ES-I3 (cell line): ENCODE data around the gene TMEM212.
"Not testable (repeated sequence)": the region's sequence is repeated elsewhere in the genome, so short reads cannot be mapped to it uniquely, and the experiment has no call there.

Experiments
- H3K36me3 ChIP-seq: 2 replicates; pipeline ENCODE4 v1.6.1; 2013; ENCODE audit warnings: mild to moderate bottlenecking, low read length, control low read depth, moderate library complexity; ENCODE audit not compliant: insufficient read depth
- H3K4me1 ChIP-seq: 2 replicates; pipeline ENCODE4 v1.6.1; 2013; ENCODE audit warnings: mild to moderate bottlenecking, control low read depth, low read length; ENCODE audit not compliant: insufficient read depth
- H3K9ac ChIP-seq: 2 replicates; pipeline ENCODE4 v1.6.1; 2013; ENCODE audit warnings: low read depth, mild to moderate bottlenecking, low read length, moderate library complexity
- H3K9me3 ChIP-seq: 2 replicates; pipeline ENCODE4 v1.6.1; 2013; ENCODE audit warnings: mild to moderate bottlenecking, low read length, moderate library complexity; ENCODE audit not compliant: control insufficient read depth, insufficient read depth

Gene TMEM212

DNA sequence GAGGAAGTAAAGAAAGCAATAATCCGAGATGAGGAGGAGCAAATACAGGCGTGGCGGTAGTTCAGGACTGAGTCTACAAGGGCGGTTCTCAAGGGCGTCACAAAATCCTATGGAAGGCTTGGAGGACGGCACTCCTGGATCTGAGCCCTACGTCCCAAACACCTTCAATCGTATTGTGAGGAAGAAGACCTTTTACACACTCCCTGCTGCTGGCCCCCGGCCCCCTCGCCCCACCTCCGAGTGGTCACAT lies 33.6 kb upstream of the TMEM212 start:
- Histone ChIP-seq H3K4me1 (peaks cover 5% of the 10 kb centered on the region; the same call in 1 of the 2 replicates), H3K9me3 (no peaks in the 10 kb centered on the region), H3K36me3 (no peaks in the 10 kb centered on the region), H3K9ac (peak overlapping the region; percentile 60)

DNA sequence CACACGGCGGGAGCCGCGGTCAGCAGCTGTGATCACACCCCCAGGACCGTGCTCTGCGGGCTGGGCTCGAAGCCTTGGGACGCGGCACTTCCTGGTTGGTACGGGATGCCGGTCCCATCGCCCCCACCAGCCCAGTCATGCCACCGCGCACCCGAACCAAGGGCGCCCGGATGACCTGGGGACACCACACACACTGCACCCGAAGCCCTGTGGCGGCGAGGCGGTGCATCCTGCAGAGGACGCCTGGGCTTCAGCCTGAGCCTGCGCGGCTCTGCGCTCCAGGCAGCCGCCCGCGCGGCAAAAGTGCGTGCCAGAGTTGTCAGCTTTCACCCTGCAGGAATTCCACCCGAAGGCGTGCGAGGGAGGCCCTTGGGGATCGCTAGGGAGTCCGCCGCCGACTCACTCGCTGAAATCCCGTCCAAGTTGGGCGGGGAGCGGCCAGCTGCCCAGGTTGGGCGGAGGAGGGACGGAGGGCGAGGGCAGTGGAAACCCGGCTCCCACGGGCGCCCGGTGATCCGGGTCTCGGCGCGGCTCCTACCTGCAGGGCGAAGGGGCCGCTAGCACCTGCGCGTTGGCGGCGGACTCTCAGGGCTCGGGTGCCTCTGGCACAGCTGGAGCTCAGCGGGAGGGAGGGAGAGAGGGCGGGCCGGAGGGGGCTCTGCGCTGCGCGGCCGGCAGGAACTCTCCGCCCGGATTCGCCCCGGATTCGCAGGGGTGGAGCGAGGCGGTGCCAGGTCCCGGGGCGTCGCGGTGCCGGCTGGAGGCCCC lies 33.1 kb upstream of the TMEM212 start, which contains the start of gene PLD1:
PLD1 (minus strand) TSS at position 623 of the 768 bp plus-strand sequence. CDS start 72,432 bp downstream, outside the sequence.
- H3K4me1 ChIP-seq, result peaks cover 5% of the 10 kb centered on the region; the same call in 1 of the 2 replicates

DNA sequence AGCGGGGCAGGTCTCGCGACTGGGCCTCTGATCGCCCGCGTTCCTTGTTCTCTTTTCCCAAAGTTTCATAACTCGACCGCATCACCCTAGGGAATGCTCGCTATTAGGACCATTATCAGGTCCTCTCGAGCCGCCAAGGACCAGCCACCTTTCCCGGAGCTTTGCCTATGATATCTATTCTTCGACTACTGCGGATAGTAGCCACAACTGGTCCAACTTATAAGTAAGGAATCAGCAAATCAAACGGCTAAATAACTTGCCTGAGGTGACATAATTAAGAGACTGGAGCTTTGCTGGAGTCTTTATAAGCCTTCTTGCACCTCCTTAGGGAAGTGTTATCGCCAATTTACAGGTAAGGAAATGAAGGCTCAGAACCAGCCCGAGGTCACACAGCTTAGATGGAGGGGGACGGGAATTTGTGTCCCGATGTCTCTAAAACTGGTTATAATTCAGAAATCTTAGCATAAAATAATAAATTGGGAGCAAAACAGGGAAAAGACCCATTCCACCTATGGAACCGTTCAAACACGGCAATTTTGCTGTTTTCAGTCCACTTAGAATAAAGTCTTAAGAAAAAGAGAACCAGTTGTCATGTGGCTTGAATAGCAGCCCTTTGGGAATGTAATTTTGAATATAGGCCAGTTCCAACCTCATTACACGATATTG lies 32.4 kb upstream of the TMEM212 start:
- peak overlapping the region; percentile 60 for H3K9ac ChIP-seq
- H3K36me3 ChIP-seq, result no peaks in the 10 kb centered on the region
- H3K4me1 ChIP-seq, result peaks cover 5% of the 10 kb centered on the region; the same call in 1 of the 2 replicates
- no peaks in the 10 kb centered on the region for H3K9me3 ChIP-seq

More for the DNA sequence above, 33.1 kb upstream of the TMEM212 start, which contains the start of gene PLD1:
- Histone ChIP-seq H3K9me3 (no peaks in the 10 kb centered on the region), H3K9ac (peak within 1 kb of the TSS; percentile 60), H3K36me3 (no peaks in the 10 kb centered on the region)

DNA sequence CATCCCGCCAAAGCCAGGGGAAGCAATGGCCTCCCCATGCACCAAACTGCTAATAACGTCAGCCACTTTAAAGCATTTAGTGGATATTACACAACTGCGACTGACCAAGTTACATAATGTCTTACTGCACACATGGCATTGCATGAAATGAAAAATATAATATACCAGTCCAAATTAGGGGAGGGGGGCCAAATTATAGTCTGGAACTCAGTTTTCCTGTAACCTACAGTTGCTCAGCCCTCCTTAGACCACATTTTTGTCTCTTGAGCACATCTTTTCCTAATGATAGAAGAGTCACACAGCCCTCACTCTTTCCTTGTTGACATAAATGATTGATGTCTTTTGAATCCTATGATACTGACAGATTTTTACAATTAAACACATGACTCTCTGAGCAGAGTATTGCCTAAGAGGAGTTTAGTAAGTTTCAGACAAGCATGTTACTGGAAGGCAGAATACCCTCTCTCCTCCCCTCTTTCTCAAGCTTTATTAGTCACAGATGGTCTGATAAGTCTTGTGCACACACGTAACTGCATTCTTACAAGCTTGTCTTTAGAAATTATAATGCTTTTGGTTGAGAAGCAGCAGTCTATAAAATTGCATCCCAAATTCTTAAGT lies 31.7 kb upstream of the TMEM212 start:
- Histone ChIP-seq H3K9me3 (no peaks in the 10 kb centered on the region), H3K36me3 (no peaks in the 10 kb centered on the region), H3K4me1 (peaks cover 5% of the 10 kb centered on the region; the same call in 1 of the 2 replicates), H3K9ac (peak overlapping the region; percentile 60; the same call in 1 of the 2 replicates)

DNA sequence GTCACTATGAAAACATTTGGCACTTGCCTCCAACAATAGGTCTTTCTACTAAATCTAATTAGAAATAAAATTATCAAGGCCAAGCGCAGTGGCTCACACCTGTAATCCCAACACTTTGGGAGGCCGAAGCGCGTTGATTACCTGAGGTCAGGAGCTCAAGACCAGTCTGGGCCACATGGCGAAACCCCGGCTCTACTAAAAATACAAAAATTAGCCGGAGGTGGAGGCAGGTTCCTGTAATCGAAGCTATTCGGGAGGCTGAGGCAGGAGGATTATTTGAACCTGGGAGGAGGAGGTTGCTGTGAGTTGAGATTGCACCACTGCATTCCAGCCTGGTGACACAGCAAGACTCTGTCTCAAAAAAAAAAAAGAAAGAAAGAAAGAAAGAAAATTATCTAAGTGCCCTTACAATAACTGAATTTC lies 31.2 kb upstream of the TMEM212 start:
- no peak overlapping the region for H3K9ac ChIP-seq
- H3K36me3 ChIP-seq, result no peaks in the 10 kb centered on the region
- no peaks in the 10 kb centered on the region for H3K4me1 ChIP-seq
- H3K9me3 ChIP-seq, result no peaks in the 10 kb centered on the region

DNA sequence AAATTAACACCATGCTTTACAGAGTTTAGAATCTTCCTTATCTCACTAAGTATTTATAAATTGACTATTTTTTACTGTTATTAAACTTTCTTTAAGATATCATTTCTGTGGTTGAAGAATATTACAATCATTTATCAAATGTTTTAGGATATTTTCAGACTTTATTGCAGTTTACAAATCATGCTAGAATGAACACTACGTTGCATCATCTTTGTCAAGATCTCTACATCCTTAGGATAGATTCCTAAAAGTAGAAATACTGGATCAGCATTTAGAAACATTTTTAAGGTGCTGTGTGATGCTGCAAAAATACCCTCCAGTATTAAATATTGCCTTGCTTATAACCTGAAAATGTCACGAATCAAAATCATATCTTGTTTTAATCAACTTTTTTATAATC lies 30.3 kb upstream of the TMEM212 start:
- no peaks in the 10 kb centered on the region for H3K36me3 ChIP-seq
- H3K9me3 ChIP-seq, result no peaks in the 10 kb centered on the region
- no peak overlapping the region for H3K9ac ChIP-seq
- no peaks in the 10 kb centered on the region for H3K4me1 ChIP-seq

DNA sequence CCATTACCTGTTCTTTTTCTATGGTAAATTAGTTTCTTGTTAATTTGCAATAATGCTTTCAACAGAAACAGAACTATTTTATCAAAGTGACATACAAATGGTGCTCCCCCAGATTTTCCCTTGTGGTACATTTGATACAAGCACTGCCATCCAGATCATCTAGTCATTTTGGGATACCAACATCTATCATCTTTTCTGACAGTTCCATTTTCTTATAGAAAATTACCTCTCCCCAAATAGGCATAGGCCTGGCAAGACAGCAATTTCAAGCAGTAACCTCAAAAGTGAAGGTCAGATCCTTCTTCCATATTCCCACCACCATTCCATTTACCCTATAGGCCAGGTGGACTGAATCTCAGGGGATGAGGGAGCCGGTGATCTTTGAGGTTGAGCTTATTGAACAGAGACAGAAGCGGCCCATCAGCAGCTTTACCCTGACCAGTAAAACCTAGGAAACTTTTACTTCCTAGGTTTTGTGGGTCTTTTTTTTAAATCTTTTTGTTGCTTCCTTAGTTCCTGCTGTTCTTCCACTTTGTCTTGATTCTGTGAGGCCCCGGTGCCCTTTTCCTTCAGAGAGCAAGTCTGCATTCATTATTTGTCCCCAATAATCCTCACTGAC lies 29.8 kb upstream of the TMEM212 start:
- Histone ChIP-seq H3K9ac (no peak overlapping the region), H3K9me3 (no peaks in the 10 kb centered on the region), H3K4me1 (no peaks in the 10 kb centered on the region), H3K36me3 (no peaks in the 10 kb centered on the region)

DNA sequence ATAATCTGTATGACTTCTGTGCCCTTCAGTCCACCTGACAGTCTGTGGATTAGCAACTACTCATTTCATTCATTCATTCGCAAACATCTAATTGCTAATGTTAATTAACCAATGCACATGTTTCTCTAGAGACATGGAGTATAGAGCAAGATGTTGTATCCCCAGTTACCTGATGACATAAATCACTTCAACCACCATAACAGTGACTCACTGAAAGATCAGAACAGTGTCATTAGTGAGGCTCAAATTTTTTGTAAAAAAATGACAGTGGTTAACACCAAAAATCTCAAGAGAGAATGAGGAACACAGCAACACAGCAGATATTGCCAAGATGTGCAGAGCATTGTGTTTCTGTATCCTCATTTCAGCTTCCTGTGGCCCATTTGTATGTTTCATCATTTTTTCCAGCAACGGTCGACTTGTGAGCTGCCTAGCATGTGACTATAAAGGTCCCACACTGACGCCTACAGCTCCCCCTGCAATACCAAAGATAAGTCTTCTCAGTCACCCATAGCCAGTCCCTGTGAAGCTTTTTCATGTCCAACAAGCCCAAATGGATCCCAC lies 29.2 kb upstream of the TMEM212 start:
- no peak overlapping the region for H3K9ac ChIP-seq
- no peaks in the 10 kb centered on the region for H3K9me3 ChIP-seq
- no peaks in the 10 kb centered on the region for H3K36me3 ChIP-seq
- no peaks in the 10 kb centered on the region for H3K4me1 ChIP-seq

DNA sequence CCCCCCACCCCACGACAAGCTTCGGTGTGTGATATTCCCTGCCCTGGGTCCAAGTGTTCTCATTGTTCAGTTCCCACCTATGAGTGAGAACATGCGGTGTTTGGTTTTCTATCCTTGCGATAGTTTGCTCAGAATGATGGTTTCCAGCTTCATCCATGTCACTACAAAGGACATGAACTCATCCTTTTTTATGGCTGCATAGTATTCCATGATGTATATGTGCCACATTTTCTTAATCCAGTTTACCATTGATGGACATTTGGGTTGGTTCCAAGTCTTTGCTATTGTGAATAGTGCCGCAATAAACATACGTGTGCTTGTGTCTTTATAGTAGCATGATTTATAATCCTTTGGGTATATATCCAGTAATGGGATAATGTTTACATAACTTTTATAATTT lies 28.5 kb upstream of the TMEM212 start:
- H3K4me1 ChIP-seq, H3K9ac ChIP-seq, H3K36me3 ChIP-seq, H3K9me3 ChIP-seq: not testable (repeated sequence)

DNA sequence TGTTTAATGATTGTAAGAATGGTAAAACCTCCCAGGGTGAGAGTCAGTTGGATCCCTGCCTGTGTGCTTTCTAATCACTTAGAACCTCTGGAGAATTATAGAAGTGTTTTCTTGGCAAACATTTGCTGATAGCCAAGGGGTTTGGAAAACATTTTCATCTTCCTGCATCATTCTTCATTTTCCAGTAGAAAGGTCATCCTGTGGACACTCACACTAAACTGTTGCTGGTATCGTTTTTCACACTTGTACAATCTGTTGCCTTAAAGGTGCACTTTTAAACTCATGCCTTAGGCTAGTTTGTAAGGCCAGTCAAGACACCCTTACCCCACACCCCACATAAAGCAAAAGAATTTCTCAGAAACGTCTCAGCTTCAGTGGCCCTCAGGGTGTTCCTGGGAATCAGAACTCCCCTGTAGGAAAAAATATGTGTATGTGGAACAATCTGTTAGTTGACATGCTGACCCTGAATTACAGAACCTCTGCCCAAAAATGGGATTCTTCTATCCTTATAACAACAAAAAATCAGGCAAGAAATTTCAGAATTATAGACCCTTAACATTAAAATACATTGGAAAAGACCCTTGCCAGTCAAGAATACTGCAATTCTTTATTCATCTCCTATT lies 27.1 kb upstream of the TMEM212 start:
- Histone ChIP-seq H3K9ac (no peak overlapping the region), H3K36me3 (no peaks in the 10 kb centered on the region), H3K4me1 (no peaks in the 10 kb centered on the region), H3K9me3 (no peaks in the 10 kb centered on the region)

DNA sequence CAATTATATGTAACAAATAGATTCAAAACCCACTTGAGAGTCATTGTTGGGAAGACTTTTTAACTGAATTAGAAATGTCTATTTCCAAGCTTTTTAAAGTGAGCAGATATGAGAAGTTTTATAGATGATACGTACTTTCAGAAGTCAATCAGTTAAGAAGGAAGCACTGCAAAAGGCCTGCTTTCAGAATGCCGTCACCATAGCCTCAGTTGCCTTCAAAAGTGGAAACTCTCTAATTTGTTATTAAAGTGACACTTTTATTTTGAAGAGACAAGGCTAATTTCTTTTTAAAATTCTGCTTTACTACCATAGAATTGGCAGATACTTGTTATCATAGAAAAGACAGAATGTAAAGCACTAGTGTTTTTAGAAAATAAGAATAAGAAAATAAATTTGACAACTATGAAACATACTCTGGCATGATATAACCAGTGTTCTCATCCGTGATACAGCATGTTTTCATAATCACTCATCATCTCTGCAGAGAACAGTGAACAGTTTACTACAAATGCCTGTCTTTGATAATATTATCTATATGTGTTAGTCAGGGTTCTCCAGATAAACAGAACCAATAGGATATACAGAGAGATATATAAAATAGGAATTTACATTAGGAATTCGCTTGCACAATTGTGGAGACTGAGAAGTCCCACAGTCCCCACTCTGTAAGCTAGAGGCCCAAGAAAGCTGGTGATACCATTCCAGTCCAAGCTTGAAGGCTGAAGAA lies 25.9 kb upstream of the TMEM212 start:
- Histone ChIP-seq H3K9me3 (no peaks in the 10 kb centered on the region), H3K9ac (no peak overlapping the region)

DNA sequence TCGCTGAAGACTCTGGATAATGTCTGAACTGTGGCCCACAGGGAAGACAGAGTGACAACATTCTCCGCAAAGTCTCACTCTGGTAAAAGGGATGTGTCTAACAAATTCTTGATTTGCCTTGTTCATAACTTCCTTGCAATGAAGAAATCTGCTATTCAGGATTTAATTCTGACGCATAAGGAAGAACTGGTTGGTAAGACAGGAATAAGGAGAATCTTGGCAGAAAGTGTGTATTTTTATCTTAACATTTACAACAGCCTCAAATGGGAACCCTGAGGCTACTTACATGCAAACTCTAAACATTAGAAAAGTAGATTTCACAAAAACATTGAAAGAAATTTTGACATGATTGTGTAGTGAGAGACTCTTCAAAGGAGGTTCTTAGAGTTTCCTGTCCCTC lies 22.1 kb upstream of the TMEM212 start:
- peaks cover 18% of the 10 kb centered on the region for H3K4me1 ChIP-seq
- no peak overlapping the region for H3K9ac ChIP-seq
- H3K36me3 ChIP-seq, result no peaks in the 10 kb centered on the region
- H3K9me3 ChIP-seq, result no peaks in the 10 kb centered on the region

More for the DNA sequence above, 25.9 kb upstream of the TMEM212 start:
- Histone ChIP-seq H3K36me3 (no peaks in the 10 kb centered on the region), H3K4me1 (0 out of 2 replicates have a peak, but pooled peaks cover 5% of the 10 kb centered on the region)

DNA sequence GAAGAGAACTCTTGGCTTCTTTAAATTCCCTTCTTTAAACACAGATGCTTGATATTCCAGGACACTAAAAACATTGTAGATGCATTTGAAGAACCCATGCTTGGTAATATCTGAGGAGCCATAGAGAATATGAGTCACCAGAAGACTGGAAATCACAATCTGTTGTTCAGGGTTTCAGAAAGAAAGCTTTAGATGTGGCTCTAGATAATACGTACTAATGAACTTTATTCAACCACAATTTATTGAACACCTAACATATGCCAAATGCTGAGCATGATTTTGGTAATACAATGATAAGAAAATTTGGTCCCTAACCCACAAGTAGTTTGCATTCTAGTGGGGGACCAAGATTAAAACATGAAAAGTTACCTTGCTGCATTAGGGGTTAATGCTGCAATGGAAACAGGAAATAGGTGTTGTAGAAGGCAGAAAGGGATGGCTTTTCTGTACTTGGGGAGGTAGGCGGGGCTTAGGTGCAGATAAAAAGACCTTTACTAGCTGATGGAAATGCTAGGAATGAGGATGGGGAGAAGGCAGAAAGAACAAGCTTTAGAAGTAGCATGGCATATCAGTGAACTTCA lies 21.3 kb upstream of the TMEM212 start:
- no peaks in the 10 kb centered on the region for H3K36me3 ChIP-seq
- H3K9ac ChIP-seq, result no peak overlapping the region
- no peaks in the 10 kb centered on the region for H3K9me3 ChIP-seq
- peaks cover 18% of the 10 kb centered on the region for H3K4me1 ChIP-seq
